Superior temporal gyrus (tissue), 1 donor: ENCODE measurements around the gene CCDC167.

Experiments used
- DNase-seq: peaks from one replicate; pipeline ENCODE4 v3.0.0-alpha.2; 2016; ENCODE audit errors: extremely low spot score

Gene CCDC167

GRCh38 chr6:37499433-37500293, at the start of gene CCDC167:
Gene CCDC167 (minus strand): TSS chr6:37499893. CDS start chr6:37499863, 30 bp downstream.
- DNase-seq: peak; percentile 97

DNA sequence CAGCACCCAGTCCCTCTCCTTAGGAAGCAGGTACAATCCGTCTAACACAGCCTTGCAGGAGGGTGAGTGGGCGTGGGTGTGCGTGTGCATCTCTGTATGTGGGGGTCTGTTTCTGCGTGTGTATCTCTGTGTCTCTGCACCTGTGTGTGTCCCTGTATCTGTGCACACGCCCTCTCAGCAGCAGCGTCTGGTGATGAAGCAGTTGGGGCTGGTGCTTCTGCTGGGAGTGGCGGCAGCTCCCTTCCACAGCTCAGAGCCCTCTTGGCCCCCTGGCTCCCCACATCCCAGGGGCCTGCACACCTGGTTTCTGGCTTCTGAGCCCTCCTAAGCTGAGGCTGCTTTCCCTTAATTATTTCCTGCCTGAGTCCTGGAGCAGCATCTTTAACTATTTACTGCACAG, 49.5 kb upstream of the CCDC167 start:
- DNase-seq: no peak

DNA sequence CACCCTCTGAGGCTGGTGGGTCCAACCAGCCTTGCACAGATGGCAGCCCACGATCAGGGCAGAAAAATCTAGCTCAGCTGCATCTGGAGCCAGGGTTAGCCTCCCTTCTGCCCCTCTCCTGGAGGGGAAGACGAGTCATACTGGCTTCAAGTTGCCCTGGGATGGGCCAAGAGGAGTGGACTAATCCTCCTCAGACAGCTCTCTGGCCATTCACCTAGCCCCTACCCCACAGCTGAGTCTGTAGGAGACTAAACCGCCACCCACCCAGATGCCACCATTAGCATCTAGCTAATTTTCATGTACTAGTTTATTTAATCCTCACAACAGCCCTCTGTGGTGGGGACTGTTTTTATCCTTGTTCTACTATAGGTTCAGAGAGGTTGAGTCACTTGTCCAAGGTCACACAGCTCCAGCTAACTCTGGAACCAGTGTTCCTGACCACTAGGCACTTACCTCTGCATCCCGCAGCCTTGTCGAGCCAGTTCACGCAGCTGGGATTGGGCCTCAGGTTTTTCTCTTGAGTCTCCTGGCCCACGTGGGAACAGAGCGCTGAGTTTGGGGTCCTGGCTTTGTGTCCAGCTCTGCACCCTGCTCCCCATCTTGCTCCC, 48.5 kb upstream of the CCDC167 start:
- no peak for DNase-seq

DNA sequence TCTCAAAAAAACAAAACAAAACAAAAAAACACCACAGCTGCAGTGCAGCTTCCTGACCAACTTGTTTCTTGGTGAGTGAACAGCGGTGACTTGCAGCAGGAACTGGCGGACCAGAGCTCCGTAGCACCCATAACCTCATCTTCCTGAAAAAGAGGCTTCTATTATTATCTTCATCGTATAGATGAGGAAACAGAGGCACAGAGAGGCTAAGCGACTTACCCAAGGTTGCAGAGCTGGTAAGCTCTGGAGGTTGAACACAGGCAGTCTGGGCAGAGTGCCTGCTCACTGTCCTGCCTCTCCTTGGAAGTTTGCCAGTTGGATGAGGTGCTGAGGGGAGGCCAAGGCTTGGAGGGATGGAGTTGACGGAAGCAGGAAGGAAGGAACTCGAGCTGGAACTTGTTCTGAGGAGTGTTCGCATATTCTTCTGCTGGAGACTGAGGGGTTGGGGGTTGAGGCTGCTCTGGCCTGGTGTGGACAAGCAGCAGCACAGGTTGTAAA, 47.9 kb upstream of the CCDC167 start:
- no peak for DNase-seq

GRCh38 chr6:37546141-37546871, 46.6 kb upstream of the CCDC167 start:
- no peak for DNase-seq

DNA sequence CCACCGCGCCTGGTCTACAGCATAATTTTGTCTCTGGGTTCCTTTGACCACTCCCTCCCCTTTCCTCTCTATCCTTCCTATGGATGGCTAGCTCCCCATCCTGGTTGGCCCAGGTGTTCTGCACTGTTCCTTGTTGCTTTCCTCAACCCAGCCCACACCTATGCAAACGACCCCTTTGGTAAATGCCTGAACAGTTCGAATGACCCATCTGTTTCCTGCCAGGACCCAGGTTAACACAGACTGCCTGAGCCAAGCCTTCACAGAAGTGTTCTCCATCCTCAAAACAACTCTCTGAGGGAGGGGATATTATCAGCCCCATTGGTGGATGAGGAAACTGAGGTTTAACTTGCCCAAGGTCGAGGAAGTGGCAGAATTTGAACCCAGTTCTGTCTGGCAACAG, 44.8 kb upstream of the CCDC167 start:
- no peak for DNase-seq

DNA sequence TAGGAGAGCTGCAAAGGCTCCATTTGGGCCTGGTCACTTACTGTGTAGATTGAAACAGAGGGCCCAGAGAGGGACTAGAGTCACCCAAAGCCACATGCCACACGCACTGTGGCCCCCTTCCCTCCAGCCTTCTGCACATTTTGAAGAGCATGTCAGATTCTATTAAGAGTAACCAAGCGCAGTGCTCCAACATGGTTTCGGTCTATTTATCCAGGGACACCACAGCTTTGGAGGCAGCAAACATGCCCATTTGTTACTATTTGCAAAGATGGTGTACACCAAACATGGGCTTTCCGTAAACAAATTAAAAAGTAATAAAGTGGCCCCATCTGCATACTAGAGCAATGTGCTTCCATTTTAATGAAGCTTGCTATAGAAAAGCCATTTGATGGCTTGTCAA, 43.7 kb upstream of the CCDC167 start:
- no peak for DNase-seq

DNA sequence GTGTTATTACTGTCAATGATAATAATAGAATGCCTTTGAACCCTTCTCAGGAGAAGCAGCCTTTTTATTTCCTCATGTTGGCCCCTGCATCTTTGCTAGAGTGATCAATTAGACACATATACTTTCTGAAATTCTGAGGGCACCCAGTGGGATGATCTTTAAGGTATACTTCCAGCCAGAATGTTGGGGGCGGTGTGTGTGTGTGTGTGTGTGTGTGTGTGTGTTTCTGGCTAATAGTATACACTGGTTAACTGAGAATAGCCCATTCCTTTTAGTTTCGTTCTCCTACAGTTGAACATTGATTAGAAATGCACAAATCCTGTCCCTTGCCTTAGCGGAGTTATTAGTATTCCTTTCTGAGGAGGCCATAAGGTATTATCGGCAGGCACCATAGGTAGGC, 41.7 kb upstream of the CCDC167 start:
- DNase-seq: no peak

DNA sequence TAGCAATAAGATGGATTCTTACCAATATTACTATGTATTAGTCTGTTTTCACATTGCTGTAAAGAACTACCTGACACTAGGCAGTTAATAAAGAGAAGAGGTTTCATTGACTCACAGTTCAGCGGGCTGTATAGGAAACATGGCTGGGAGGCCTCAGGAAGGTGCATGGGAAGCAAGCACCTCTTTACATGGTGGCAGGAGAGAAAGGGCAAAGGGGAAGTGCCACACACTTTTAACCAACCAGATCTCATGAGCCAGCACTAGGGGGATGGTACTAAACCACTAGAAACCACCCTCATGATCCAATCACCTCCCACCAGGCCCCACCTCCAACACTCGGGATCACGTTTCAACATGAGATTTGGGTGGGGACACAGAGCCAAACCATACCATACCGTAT, 40.7 kb upstream of the CCDC167 start:
- DNase-seq: no peak

DNA sequence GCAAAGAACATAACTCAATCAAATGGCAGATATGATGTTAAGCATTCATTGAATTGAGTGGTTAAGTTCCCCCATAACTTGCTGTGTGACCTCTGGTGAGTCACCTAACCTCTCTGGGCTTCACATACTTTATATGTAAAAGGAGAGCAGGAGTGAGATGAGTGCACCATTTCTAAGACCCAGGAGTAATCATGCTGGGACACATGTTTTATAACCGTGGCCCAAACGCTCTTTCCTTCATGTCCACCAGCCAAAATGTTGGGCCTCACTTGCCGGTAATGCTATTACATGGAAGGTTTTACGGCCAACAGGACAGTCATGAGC, 40.3 kb upstream of the CCDC167 start:
- no peak for DNase-seq

DNA sequence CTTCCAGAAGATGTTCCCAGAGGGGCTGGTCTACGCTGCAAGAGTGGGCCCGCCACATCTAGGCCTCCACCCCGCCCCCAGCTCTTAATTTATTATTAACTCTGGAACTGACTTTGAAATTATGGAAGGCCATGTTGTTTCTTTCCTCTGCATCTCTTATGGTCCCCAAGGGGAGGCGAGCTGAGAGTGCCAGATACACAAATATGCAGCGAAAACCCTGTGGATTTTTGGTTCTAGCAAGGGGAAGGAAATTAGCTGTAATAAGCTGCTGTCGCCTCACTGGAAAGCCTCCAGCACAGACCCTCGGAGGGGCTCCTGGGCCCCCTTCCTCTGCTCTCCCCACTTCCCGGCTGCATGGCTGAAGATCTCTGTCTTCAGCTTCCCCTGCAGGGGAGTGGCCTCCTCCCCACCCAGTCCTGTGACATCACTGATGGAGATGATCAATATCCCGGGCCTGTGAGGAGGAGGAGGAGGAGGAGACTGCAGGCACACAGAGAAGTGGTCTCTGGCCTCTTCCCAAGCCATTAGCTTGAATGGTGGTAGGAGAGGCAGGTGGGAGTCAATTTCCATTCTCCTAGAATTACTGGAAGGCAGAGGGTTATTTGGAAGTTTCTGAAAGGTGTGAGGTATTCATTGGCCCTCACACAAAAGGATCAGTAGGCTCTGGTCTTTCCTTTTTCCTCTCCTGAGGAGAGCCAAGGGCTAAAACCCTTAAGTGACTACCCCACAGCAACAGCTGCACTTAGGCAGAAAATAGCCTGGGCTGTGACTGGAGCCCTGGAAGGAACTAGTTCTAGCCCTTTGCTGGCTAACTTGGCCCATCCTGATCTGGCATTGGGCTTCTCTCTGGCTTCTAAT, 39.7 kb upstream of the CCDC167 start:
- no peak for DNase-seq

- no peak for DNase-seq
These were observed 38.4 kb upstream of the CCDC167 start for GRCh38 chr6:37538107-37538506.

DNA sequence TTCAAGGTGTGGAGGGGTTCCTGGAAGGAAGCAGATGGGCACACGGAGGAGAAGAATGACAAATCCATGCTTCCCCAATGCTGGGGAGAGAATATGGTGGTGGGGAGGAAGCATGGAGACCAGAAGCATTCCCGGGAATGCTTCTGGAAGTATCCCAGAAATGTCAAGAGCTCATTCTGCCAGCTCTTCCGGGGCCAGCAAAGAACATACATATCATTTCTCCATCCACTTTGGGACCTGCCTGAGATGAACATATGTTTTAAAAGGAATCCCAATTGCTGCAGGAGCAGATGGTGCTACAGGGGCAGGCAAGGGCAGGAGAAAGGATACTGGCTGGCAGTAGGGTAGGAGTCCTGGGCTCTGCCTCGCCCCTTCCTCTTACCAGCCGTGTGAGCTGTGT, 37.9 kb upstream of the CCDC167 start:
- no peak for DNase-seq

DNA sequence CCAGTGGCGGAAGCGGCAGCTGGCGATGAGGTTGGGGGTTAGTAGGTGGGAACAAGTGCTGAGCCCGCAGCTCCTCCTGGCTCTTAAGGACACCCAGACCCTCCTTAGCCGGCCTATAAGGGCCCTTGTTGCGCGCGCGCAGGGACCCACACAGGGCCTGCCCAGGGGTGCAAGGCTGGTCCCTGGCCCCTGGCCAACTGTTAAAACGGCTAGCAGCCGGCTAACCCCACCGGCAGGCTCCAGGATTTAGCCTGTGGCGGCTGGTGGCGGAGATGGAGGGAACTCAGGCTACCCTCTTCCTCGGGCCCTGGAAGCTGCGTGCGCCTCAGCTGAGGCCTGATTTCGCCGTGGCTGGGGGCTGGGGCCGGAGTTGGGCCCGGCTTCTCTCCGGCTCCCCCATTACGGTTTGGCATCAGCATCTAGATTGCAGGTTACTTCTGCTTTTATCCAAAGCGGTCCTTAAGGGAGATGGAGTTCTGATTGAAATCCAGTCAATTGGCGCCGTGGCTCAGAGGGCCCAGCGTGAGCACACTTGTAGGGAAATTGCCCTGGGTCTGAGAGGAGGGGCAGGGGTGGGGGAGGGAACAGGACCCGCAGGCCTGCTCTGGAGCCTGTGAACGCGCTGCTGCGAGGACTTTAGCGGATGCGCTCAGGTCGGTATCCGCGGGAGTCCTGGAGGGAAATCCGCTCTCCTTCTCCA, 36.9 kb upstream of the CCDC167 start:
- DNase-seq: no peak

- DNase-seq: no peak
These were observed 36.2 kb upstream of the CCDC167 start for GRCh38 chr6:37535759-37536490.

- DNase-seq: no peak
These were observed 35.7 kb upstream of the CCDC167 start for GRCh38 chr6:37535428-37535758.

DNA sequence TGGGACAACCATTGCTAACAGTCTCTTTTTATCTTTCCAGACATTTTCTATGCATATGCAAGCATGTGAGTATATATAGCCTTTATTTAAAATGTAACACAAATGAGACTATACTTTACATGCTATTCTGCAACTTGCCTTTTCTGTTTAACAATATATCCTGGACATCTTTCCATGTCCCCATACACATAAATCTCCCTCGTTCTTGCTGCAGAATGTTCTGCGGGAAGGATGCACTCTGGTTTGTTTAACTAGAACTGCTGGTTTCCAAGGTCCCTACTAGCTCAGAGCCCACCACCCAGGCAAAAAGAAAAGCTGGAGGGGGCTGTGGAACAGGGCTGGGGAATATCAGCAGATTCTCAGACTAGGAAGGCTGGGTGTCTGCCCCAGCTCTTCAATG, 35.2 kb upstream of the CCDC167 start:
- DNase-seq: no peak

DNA sequence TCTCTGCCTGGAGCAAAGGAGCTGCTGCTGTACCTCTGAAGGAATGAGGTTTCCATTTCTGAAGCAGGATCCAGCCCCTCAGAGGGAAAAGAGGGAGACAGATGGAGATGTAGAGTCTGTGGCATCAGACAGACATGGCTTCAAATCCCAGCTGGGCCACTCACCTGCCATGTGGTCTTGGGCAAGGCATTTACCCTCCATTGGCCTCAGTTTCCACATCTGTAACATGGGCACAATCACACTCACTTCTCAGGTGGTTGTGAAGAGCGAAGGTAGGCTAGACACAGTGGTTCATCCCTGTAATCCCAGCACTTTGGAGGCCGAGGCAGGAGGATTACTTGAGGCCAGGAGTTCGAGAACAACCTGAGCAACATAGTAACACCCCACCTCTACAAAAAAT, 32.4 kb upstream of the CCDC167 start:
- DNase-seq: no peak

DNA sequence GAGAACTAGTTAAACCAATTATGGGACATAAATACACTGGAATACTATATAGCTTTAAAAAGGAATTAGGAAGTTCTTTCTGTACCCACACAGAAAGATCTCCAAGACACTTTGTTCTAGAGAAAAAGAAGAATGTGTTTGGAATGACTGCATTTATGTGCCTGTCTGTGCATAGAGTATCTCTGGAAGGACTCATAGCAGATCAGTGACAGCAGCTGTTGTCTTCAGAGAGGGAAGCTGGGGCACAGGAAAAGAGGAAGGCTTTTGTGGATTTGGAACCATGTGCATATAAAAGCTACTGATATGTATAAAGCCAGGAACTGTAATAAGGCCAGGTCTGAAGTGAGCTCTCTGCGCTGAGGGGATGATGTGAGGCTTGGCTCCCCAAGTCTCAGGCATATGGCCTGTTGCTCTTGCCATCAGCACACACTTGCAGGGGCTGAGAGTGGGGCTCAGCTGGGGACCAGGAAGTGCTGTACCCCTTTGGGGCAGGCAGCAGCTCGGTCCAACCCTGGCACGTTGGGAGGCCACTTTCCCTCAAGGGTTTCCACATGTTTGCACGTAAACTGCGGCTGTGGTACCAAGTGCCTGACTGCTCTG, 31.8 kb upstream of the CCDC167 start:
- no peak for DNase-seq

- no peak for DNase-seq
These were observed 31.3 kb upstream of the CCDC167 start for GRCh38 chr6:37531026-37531425.
